Measurements from ENCODE around the gene SNED1.

DNA sequence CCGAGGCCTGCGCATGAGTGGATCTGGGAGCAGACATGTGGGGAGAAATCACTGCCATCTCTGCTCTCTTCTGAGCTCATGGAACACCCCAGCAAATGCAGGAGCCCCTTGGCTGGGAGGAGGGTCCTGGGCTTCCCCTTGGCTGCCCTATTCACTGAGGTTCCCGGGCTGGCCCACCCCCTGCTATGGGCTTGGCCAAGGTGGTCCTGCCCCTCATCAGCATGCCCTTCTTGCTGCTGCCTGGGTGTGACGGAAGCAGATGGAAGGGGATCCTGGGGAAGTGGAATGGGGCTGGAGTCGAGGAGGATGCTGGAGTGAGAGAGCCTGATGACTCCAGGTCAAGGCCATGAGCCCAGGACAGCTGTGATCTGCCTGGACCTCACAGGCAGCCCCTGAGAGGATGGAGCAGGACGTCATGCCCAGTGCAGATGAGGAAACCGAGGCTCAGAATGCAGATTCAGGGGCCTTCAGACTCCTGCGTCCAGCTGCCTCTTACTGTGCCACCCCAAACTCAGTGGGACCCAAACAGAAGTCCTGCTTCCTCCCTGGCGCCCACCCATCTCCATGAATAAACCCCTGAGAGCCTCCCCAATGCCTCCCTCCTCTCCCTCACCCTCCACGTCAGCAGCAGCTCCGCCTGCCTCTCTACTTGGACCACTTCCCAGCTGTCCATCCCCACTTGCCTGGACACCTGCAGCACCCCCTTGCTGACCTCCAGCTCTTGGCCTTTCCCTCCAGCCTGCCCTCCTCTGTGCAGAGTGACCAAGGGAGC lies 4.0 kb downstream of the SNED1 start:
- TF ChIP-seq CTCF (conservative IDR thresholded peaks at IDR 0.05; ENCODE audit: low read length): no peak
- no peak for TF ChIP-seq EZH2phosphoT487 (IDR thresholded peaks at IDR 0.05; ENCODE audit: borderline replicate concordance, low read depth, low read length)

All from OCI-LY7 (cell line).